OCI-LY1 (cell line): ENCODE results near the gene DIAPH2.

ENCODE experiments used
- EZH2 ChIP-seq: fragments of 200-600 bp; sonication (generic), shearing (Covaris generic); IDR thresholded peaks from 2 replicates; pipeline ENCODE4 v1.8.0; 2017; ENCODE audit warnings: borderline replicate concordance, mixed run types, mild to moderate bottlenecking, antibody characterized with exemption, low read length, moderate library complexity, mixed read lengths
- TF ChIP-seq, protein P1 (sequence below): fragments of 200-600 bp; sonication (generic), shearing (Covaris generic); IDR thresholded peaks from 2 replicates; pipeline ENCODE4 v1.5.1; 2017; ENCODE audit warnings: mild to moderate bottlenecking, antibody characterized with exemption, low read length, moderate library complexity, mixed read lengths

DNA sequence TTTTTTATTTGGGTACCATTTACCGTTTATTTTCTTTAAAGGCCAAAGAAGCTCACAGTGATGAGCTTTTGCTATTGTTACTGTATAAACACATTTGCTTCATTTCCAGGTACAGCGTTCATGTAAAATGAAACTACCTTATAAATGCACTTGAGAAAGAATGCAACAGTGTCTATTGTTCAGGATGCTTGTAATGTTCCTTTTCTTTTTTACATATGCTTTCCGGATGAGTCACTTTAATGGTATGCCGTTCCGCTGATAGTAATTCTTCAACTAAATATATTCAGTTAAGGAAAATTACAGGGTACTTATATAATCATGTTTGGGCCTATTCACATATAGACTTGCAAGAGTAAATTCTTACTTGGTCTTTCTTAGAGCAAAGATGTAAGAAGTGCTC, 554.0 kb downstream of the DIAPH2 start:
- TF ChIP-seq, protein P1, sequence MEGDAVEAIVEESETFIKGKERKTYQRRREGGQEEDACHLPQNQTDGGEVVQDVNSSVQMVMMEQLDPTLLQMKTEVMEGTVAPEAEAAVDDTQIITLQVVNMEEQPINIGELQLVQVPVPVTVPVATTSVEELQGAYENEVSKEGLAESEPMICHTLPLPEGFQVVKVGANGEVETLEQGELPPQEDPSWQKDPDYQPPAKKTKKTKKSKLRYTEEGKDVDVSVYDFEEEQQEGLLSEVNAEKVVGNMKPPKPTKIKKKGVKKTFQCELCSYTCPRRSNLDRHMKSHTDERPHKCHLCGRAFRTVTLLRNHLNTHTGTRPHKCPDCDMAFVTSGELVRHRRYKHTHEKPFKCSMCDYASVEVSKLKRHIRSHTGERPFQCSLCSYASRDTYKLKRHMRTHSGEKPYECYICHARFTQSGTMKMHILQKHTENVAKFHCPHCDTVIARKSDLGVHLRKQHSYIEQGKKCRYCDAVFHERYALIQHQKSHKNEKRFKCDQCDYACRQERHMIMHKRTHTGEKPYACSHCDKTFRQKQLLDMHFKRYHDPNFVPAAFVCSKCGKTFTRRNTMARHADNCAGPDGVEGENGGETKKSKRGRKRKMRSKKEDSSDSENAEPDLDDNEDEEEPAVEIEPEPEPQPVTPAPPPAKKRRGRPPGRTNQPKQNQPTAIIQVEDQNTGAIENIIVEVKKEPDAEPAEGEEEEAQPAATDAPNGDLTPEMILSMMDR, result no peak
- no peak for TF ChIP-seq EZH2
